PC-3 (cell line): Measurements from ENCODE around the gene ANK3. TPM values are rescaled to one million over a fixed set of nuclear protein-coding genes. Genes with fewer than 3 reads are reported as not detected.

Experiments used
- ATAC-seq: fragments of 200-7000 bp; cut with Tn5 transposase; 2 replicates; pipeline ENCODE4 v1.9.1; 2020; ENCODE audit warnings: mild to moderate bottlenecking, moderate library complexity
- BruUV-seq: library from RNA; stranded (reverse); fragments of 400-500 nt; replicated peaks from 2 replicates; lab custom pipeline; 2021; lab: Mats Ljungman, UMichigan
- CTCF ChIA-PET: fragments of 300-600 bp; sonication (Branson Sonifier 250); formaldehyde crosslinking; loops from one replicate; lab custom pipeline; 2022; ENCODE audit warnings: antibody characterized with exemption; lab: Charles Lee
- POLR2A ChIA-PET: fragments of 300-600 bp; sonication (Branson Sonifier 250); formaldehyde crosslinking; loops from one replicate; lab custom pipeline; 2022; ENCODE audit warnings: antibody characterized with exemption; ENCODE audit not compliant: unreplicated experiment; lab: Charles Lee
- DNase-seq: peaks from one replicate; pipeline ENCODE4 v3.0.0-alpha.2; 2015
- H2AFZ ChIP-seq: fragments of 300-600 bp; sonication (generic); 2 replicates; pipeline ENCODE4 v1.6.0; 2016; ENCODE audit warnings: antibody characterized with exemption, low read length
- H3F3A ChIP-seq: fragments of 300-600 bp; sonication (generic); one replicate; pipeline ENCODE4 v1.6.0; 2017; ENCODE audit warnings: antibody characterized with exemption, low read length, control low read depth, mild to moderate bottlenecking; ENCODE audit not compliant: unreplicated experiment
- H3K27ac ChIP-seq: fragments of 300-600 bp; sonication (generic); 2 replicates; pipeline ENCODE4 v1.5.1; 2016; ENCODE audit warnings: mild to moderate bottlenecking, low read length
- H3K27me3 ChIP-seq: fragments of 300-600 bp; sonication (generic); 2 replicates; pipeline ENCODE4 v1.6.1; 2016; ENCODE audit warnings: low read length, mixed read lengths
- H3K36me3 ChIP-seq: fragments of 300-600 bp; sonication (generic); 2 replicates; pipeline ENCODE4 v1.6.1; 2016; ENCODE audit warnings: low read depth, mixed run types, low read length, mixed read lengths
- H3K4me1 ChIP-seq: fragments of 300-600 bp; sonication (generic); 2 replicates; pipeline ENCODE4 v1.5.1; 2016; ENCODE audit warnings: low read length; ENCODE audit not compliant: insufficient read depth
- H3K4me2 ChIP-seq: fragments of 300-600 bp; sonication (generic); 2 replicates; pipeline ENCODE4 v1.6.0; 2016; ENCODE audit warnings: low read length
- H3K4me3 ChIP-seq: fragments of 300-600 bp; sonication (generic); 2 replicates; pipeline ENCODE4 v1.5.1; 2016; ENCODE audit warnings: mild to moderate bottlenecking, low read length, mixed read lengths
- H3K79me2 ChIP-seq: fragments of 300-600 bp; sonication (generic); 2 replicates; pipeline ENCODE4 v1.6.1; 2017; ENCODE audit warnings: low read length, mixed read lengths
- H3K9ac ChIP-seq: fragments of 300-600 bp; sonication (generic); 2 replicates; pipeline ENCODE4 v1.6.0; 2016; ENCODE audit warnings: mild to moderate bottlenecking, low read length
- H3K9me2 ChIP-seq: fragments of 300-600 bp; sonication (generic); replicated peaks from 2 replicates; pipeline ENCODE4 v1.6.1; 2016; ENCODE audit warnings: mixed run types, low read length, mixed read lengths
- H3K9me3 ChIP-seq: fragments of 300-600 bp; sonication (generic); 2 replicates; pipeline ENCODE4 v1.6.1; 2016; ENCODE audit warnings: low read length, mixed read lengths
- H4K20me1 ChIP-seq: fragments of 300-600 bp; sonication (generic); 2 replicates; pipeline ENCODE4 v1.6.1; 2016; ENCODE audit warnings: low read length, mixed read lengths
- CTCF ChIP-seq: fragments of 300-600 bp; sonication (generic); conservative IDR thresholded peaks from 2 replicates; pipeline ENCODE4 v1.5.1; 2017; ENCODE audit warnings: antibody characterized with exemption, low read depth, mild to moderate bottlenecking, low read length
- EZH2 ChIP-seq: fragments of 300-600 bp; sonication (generic); IDR thresholded peaks from one replicate; pipeline ENCODE4 v1.6.1; 2017; ENCODE audit warnings: antibody characterized with exemption, mild to moderate bottlenecking, low read length; ENCODE audit not compliant: unreplicated experiment
- EZH2phosphoT487 ChIP-seq: fragments of 300-600 bp; sonication (generic); IDR thresholded peaks from 2 replicates; pipeline ENCODE4 v1.6.1; 2018; ENCODE audit warnings: mild to moderate bottlenecking, antibody characterized with exemption, low read length, borderline replicate concordance
- intact Hi-C: fragments of 100-400 bp; cut with micrococcal nuclease; formaldehyde crosslinking; loops from 2 replicates; pipeline ENCODE4 v1.9.0; 2023
- total RNA-seq: library from RNA; depleted of rRNA; stranded (reverse); fragments of >200 nt; gene quantifications from 2 replicates; pipeline ENCODE4 v1.2.3, GENCODE V29; 2014

ANK3 gene
- total RNA-seq, 1 experiment from 2014 or later, result 29.5 TPM

- no peaks in the 10 kb centered on the region for H3K36me3 ChIP-seq
- DNase-seq, result no peak
- no peaks in the 10 kb centered on the region for H3K79me2 ChIP-seq
- peaks cover 9% of the 10 kb centered on the region for H3K4me1 ChIP-seq
- no peaks in the 10 kb centered on the region for H4K20me1 ChIP-seq
- no peak overlapping the region for H3K4me3 ChIP-seq
- H3K27ac ChIP-seq, result no peak overlapping the region
- no peak overlapping the region for H3K9ac ChIP-seq
- H3K4me2 ChIP-seq, result no peak overlapping the region
- TF ChIP-seq EZH2 (no peak), EZH2phosphoT487 (no peak), CTCF (no peak)
- intact Hi-C loops, result no loop called here
- CTCF ChIA-PET, result interaction anchor here (0.6 kb wide), 1 partner anchor 55 kb away, joined by 4 read pairs; no protein-coding TSS in a partner anchor
- H3K9me3 ChIP-seq, result no peaks in the 10 kb centered on the region
- no peaks in the 10 kb centered on the region for H3K9me2 ChIP-seq
- no peak for ATAC-seq
- no peaks in the 10 kb centered on the region for H3F3A ChIP-seq
- no TSS peak for BruUV-seq
- no peak overlapping the region for H2AFZ ChIP-seq
- H3K27me3 ChIP-seq, result no peaks in the 10 kb centered on the region
- POLR2A ChIA-PET, result no interaction called here
Measured at GRCh38 chr10:60336901-60337630, 52.6 kb downstream of the ANK3 start.

GRCh38 chr10:60335708-60336107 lies 54.0 kb downstream of the ANK3 start:
- Histone ChIP-seq H3K4me2 (no peak overlapping the region), H3K36me3 (no peaks in the 10 kb centered on the region), H3K9me3 (no peaks in the 10 kb centered on the region), H3F3A (no peaks in the 10 kb centered on the region), H3K4me3 (no peak overlapping the region), H3K27me3 (no peaks in the 10 kb centered on the region), H3K4me1 (peaks cover 9% of the 10 kb centered on the region; the same call in 1 of the 2 replicates), H3K79me2 (no peaks in the 10 kb centered on the region), H3K27ac (no peak overlapping the region), H4K20me1 (no peaks in the 10 kb centered on the region), H3K9ac (no peak overlapping the region), H3K9me2 (no peaks in the 10 kb centered on the region), H2AFZ (no peak overlapping the region)
- BruUV-seq, result no TSS peak
- TF ChIP-seq CTCF (peak; percentile 95), EZH2 (no peak), EZH2phosphoT487 (no peak)
- POLR2A ChIA-PET, result interaction anchor here (0.5 to 1.0 kb wide), 4 partner anchors 9 to 372 kb away, joined by 3 to 4 read pairs (median 3); no protein-coding TSS in a partner anchor
- intact Hi-C loops, result loop anchor here (1.0 kb wide), 1 partner anchor 99 kb away; no protein-coding TSS in a partner anchor
- DNase-seq, result peak; percentile 72
- ATAC-seq, result peak; percentile 85
- CTCF ChIA-PET, result interaction anchor here (0.8 to 1.2 kb wide), 3 partner anchors 14 to 97 kb away, joined by 4 to 8 read pairs (median 4); no protein-coding TSS in a partner anchor
